Fibroblast of the aortic adventitia (primary cell): ENCODE data around the gene CSPG4. TPM values are rescaled to one million over a fixed set of nuclear protein-coding genes. Genes with fewer than 3 reads are reported as not detected.
"Not testable (repeated sequence)": the region's sequence is repeated elsewhere in the genome, so short reads cannot be mapped to it uniquely, and the experiment has no call there.

ENCODE experiments used
- DNase-seq: peaks from one replicate; pipeline ENCODE4 v3.0.0-alpha.2; 2010; ENCODE audit warnings: low read depth
- H3K4me3 ChIP-seq: 2 replicates; pipeline ENCODE4 v1.5.1; 2011; ENCODE audit warnings: low read depth, mild to moderate bottlenecking, control low read depth, low read length, moderate library complexity
- CTCF ChIP-seq: IDR thresholded peaks from 2 replicates; pipeline ENCODE4 v1.5.1; 2011; ENCODE audit warnings: mild to moderate bottlenecking, low read length, control low read depth, inconsistent platforms; ENCODE audit not compliant: insufficient read depth
- total RNA-seq: library from RNA; depleted of rRNA; stranded (reverse); fragments of >200 nt; gene quantifications from 2 replicates; pipeline ENCODE4 v1.2.3, GENCODE V29; 2012; ENCODE audit warnings: low replicate concordance

Gene CSPG4
- total RNA-seq, 1 donor, result 27.8 TPM

- no peak overlapping the region for H3K4me3 ChIP-seq
- DNase-seq, result no peak
- TF ChIP-seq CTCF, result no peak
These were observed 1.5 kb upstream of the CSPG4 start for GRCh38 chr15:75714195-75714594.

- DNase-seq, result peak; percentile 51
- H3K4me3 ChIP-seq, result no peak overlapping the region
- TF ChIP-seq CTCF, result no peak
These were observed 769 bp upstream of the CSPG4 start for GRCh38 chr15:75713338-75713895.

DNA sequence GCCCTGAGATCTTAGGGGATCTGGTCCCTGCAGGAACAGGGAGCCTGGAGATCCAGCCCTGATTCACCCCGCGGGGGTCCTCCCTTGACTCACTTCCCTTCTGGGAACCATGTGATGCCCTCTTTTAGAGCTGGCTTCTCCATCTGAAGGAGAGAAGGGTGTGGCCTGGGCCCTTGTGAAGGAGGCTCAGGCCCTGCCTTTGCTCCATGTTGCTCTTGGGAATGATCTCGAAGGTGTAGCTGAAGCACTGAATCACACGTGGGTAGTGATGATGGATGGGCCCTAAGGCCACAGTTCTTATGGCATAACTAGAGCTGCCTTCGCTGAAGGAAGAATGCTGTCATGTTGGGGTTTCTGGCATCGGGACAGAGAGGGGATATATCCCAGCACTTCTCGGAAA lies 1.2 kb downstream of the CSPG4 start:
- DNase-seq, result peak; percentile 38
- peak overlapping the region; percentile 33 for H3K4me3 ChIP-seq

DNA sequence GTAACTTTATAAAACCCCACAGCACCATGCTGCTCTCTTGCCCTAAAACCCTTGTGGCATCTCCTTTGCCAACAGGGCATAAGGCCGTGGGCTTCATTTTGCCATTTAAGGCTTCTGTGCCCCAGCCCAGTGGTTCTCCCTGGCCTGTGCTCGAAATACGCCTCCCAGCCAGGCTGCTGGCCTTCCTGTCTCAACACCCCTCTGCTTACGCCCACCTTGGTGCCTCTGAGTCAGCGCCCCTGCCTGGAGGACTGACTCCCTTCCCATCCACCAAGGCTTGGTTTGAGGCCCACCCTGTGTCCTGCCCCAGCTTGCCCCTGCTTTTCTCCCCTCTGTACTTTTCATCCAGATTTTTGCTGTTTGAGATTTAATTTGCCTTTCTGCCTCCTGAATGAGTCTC lies 1.8 kb downstream of the CSPG4 start:
- H3K4me3 ChIP-seq, DNase-seq: not testable (repeated sequence)

GRCh38 chr15:75709458-75709857 lies 3.2 kb downstream of the CSPG4 start:
- not testable (repeated sequence) for DNase-seq, H3K4me3 ChIP-seq

- DNase-seq, result no peak
- H3K4me3 ChIP-seq, result no peak overlapping the region
- TF ChIP-seq CTCF, result no peak
These were observed 6.0 kb downstream of the CSPG4 start for GRCh38 chr15:75706682-75706954.

DNA sequence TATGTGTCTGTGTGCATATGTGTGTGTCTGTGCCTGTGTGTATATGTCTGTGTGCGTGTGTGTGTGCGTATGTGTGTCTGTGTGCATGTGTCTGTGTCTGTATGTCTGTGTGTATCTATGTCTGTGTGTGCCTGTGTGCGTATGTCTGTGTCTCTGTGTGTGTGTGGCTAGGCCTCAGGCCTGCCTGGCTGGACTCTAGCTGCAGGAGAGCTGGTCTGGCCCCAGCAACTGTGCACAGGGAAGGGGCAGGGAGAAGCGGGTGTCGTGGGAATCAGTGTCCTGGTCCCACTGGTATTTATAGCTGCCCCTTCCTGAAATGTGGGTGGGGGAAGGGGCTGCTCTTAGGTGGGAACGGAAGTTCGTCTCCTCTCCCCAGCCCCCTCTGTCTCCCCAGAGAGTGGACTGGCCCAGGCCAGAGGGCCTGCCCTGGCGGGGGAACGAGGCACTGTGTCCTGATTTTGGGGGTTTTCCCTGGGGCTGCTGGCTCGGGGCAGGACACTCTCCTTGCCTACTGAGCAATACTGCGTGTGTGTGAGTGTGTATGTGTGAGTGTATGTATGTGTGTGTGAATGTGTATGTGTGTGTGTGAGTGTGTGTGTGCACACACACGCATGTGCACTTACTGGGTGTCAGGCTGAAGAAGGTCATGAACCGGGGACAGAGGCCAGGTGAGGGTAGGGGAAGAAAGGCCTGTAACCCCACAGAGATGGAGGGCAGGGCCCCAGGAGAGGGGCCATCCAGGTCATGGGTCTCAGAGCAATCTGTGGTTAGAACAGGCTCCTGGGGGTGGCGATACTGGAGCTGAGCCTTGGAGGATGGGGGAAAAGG lies 6.6 kb downstream of the CSPG4 start:
- no peak for TF ChIP-seq CTCF
- no peak for DNase-seq
- H3K4me3 ChIP-seq, result no peak overlapping the region

DNA sequence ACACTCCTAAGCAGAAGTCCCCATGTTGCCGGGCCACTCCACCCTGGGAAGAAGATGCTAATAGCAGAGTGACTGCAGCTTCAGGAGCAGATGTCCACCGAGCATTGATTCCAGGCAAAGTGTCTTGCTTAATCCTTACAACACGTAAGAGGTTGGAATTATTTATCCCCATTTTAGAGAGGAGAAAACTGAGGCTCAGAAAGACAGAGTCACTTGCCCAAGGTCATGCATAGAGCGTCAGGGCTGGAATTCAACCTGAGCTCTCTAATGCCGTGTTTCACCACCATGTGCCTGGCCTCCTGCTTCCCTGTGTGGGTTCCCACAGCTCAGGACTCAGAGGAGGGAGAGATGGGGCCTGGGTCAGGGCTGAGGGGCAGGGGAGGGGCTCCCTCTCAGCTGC lies 7.3 kb downstream of the CSPG4 start:
- DNase-seq, result not testable (repeated sequence)

GRCh38 chr15:75704618-75705017 lies 8.0 kb downstream of the CSPG4 start:
- DNase-seq, result no peak
- no peak overlapping the region for H3K4me3 ChIP-seq
- no peak for TF ChIP-seq CTCF

More for the DNA sequence above, 7.3 kb downstream of the CSPG4 start:
- H3K4me3 ChIP-seq, result not testable (repeated sequence)
